IPS-NIHi7 (cell line): ENCODE data around the gene GTSF1L.

ENCODE experiments used
- DNase-seq: peaks from one replicate; pipeline ENCODE4 v3.0.0; 2012; ENCODE audit warnings: mixed read lengths; ENCODE audit errors: extremely low spot score

The GTSF1L gene

DNA sequence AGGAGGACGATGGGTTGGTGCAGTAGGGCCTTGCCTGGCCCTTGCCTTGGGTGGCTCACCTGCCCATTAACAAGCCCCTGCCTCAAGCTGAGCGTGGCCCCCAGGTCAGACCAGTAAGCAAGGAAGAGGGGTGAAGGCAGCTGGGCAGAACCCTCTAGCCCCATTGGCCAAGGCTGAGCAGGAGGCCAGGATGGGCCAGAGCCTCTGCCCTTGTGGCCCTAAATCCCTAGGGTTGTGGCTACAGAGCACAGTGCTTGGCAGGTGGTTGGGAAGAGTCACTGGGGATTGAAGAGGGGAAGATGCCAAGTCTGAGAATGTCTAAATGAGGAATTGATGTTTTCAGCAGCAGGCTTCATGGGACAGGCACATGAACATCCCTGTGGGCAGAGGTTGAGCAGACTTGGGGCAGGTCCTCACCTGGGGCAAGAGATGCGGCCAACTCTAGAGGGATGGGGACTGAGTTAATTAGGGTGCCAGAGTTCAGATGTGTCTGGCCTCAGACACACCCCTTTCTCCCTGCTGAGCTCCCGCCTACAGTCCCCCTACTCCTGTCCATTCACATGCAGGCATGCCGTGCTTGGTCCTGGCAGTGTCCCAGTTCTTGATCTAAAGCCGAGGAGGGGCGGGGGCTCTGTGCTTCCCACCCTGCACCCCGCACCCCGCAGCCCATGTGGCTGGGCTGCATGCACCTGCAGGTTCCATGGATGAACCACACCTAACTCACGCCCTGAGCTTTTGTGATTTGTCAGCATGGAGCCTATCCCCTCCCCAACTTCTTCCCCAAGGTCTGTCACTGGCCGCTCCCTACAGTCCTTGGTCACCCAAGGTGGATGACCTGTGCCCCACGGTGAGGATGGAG lies 9.8 kb downstream of the GTSF1L start:
- DNase-seq = no peak

DNA sequence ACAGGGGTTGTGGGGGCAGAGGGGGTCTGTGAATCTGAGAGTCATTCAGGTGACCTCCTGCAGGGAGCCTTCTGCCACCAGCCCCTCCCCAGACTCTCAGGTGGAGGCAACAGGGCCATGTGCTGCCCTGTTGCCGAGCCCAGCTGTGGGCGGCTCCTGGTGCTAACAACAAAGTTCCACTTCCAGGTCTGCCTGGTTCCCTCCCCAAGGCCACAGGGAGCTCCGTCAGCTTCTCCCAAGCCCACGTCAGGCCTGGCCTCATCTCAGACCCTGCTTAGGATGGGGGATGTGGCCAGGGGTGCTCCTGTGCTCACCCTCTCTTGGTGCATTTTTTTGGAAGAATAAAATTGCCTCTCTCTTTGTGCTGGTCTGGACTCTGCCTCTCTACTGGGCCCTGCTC lies 10.7 kb downstream of the GTSF1L start:
- no peak for DNase-seq

DNA sequence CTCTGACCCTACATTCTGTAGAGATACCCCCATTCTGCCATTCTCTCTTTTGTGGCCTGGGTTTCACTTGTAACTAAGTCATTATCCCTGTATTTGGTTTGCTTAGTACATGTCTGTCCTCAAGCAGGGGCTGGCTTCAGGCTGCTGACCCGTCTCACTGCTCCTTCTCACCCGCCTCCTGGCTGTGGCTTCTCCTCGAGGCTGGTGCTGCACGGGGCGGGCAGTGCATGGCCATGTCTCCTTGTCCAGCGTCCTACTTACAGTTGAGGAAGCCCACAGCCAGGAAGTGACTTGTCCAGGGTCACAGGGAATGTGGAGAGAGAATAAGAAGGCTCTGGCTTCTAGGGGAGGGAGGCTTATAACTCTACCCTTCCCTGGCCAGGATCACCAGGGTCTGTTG lies 11.3 kb downstream of the GTSF1L start:
- no peak for DNase-seq

DNA sequence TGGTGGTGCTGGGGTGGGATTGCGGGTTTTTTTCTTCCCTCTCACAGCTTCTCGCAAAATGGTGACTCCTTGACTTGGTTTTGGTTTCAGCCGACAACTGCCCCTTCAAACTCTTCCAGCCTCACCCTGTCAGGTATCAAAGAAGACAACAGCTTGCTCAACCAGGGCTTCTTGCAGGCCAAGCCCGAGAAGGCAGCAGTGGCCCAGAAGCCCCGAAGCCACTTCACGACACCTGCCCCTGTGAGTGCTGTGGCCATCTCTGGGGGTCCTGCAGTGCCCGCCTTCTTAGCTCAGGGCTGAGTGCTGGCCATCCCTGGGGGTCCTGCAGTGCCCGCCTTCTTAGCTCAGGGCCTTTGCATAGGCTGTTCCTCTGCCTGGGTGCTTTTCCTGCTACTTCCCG lies 11.8 kb downstream of the GTSF1L start:
- no peak for DNase-seq

DNA sequence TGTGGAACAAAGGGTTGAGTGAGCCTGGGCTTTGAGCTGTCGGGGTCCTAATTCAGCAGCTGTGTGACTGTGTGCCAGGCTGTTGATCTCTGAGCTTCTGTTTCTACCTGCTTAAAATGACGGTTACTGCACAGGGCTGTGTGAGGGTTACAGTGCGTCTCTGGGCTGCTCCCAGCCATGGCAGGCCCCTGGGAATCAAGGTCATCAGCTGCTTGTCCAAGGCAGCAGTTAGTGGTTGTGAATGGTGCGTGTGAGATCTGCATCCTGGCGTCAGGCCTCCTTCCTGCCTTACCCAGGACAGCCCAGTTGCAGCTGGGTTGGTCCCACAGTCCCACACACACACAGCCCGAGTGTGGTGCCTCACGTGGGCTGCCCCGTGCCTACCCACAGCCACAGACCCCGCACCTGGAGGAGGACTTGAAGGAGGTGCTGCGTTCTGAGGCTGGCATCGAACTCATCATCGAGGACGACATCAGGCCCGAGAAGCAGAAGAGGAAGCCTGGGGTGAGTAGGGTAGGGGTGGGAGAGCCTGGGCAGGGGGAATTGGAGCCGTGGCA lies 15.6 kb downstream of the GTSF1L start:
- no peak for DNase-seq

DNA sequence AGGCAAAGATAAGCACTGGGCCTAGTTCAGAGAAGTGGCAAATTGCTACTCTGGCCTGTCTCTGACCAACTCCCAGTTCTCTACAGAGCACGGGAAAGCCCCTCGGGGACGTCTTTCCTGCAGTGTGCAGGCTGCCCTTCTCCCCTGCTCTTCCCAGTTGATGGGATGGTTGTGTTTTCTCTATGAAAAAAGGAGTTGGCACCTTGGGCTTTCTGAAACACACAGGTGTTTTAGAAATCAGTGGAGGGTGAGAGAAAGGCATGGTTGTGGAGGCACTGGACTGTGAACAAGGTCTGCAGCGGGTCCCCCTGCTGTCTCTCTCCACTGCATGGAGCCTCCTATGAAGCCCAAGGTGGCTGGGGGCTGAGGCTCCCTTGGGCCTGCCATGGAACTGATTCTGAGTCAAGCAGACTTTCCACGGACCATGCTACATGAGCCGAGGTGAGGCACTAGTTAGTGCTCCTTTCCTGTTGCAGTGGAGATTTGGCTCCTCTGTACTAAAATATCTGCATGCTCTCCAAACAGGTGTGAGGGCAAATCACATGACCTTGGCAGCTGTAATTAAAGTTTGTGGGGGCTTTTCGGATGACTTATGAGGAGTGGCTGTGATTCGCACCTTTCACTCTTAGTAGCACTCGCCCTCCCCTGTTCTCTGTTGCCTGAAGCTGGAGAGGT lies 16.3 kb downstream of the GTSF1L start:
- no peak for DNase-seq

DNA sequence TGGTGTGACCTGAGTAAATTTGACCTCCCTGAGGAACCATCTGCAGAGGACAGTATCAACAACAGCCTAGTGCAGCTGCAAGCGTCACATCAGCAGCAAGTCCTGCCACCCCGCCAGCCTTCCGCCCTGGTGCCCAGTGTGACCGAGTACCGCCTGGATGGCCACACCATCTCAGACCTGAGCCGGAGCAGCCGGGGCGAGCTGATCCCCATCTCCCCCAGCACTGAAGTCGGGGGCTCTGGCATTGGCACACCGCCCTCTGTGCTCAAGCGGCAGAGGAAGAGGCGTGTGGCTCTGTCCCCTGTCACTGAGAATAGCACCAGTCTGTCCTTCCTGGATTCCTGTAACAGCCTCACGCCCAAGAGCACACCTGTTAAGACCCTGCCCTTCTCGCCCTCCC lies 24.3 kb downstream of the GTSF1L start:
- DNase-seq = no peak

DNA sequence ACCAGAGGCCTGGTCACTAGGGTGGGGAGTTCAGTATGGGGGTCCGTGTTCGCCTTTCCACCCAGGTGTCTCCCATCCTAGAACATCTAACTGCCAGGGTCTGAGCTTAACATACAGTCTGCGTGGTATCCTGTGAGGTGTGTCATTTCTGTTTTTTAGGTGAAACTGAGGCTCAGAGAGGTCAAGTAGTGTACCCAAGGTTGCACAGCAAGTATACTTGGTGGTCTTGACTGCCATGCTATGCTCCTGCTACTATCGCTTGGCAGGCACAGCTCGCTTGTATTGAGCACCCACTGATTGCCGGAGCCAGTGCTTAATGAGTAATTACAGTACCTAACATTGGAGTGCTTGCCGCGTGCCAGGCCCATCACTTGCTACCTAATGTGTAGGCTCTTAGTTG lies 26.2 kb downstream of the GTSF1L start:
- no peak for DNase-seq

DNA sequence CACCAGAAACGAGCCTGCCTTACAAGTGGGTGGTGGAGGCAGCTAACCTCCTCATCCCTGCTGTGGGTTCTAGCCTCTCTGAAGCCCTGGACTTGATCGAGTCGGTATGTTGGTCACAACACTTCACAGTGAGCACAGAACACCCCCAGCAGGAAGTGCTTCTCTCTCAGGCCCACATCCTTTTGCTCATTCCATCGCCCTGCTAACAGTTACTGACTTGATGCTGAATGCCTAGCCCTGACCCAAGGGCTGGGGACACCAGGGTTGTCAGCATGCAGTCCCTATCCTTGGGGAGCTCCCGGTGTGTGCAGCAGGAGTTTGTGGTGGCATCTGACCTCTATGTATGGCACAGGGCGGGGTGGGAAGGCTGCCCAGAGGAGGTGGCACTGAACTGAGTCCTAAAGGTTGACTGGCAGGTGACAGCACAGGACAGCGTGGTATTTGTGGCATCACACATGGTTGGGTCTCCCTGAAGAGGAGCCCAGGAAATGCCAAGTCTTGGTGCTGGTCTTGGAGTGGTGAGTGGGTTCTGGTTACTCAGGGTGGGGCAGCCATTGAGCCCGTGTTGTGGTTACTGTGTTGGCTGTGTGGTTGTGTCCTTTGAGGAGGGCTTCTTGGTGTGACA lies 26.7 kb downstream of the GTSF1L start:
- no peak for DNase-seq

DNA sequence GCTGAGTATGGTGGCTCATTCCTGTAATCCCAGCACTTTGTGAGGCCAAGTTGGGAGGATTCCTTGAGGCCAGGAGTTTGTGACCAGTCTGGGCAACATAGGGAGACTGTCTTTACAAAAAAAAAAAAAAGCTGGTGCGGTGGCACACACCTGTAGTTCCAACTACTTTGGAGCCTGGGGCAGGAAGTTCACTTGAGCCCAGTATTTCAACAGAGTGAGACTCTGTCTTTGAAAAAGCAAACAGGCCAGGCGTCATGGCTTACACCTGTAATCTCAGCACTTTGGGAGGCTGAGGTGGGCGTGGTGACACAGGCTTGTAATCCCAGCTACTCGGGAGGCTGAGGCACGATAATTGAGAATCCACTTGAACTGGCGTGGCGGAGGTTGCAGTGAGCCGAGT lies 31.2 kb downstream of the GTSF1L start:
- no peak for DNase-seq

DNA sequence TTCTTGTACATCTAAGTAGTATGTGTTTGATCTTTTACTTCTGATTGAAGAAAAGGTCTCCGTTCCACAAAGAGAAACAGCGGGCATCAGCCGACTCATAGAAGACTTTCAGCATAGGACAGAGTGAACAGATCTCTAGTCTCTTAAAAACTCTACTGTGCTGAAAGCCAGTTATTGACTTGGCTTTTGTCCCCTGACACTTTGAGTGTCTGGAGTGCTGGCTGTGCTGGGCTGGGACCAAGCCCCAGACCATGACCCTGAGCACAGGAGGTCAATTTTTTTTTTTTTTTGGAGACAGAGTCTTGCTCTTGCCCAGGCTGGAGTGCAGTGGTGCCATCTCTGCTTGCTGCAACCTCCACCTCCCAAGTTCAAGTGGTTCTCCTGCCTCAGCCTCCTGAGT lies 32.0 kb downstream of the GTSF1L start:
- DNase-seq = no peak

DNA sequence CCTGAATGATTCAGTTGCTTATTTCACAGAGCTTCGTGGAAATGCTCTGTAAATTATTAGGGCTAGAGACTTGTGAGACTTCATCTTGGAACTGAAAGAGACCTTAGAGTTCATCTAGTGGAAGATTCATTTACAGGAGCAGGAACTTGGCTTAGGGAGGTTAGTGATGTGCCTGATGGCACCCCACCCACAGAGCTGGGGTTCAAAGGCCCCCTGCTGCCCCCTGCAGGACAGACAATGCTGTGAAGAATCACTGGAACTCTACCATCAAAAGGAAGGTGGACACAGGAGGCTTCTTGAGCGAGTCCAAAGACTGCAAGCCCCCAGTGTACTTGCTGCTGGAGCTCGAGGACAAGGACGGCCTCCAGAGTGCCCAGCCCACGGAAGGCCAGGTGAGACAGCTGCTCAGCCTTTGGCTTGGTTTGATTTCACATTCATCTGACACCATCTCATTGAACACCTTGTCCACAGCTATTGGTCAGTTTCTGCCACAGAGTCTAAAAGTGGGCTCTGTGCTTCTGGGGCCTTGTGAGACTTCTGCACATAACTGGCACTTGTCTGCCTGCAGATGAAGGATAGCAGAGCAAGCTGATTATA lies 34.8 kb downstream of the GTSF1L start:
- peak; percentile 81 for DNase-seq

DNA sequence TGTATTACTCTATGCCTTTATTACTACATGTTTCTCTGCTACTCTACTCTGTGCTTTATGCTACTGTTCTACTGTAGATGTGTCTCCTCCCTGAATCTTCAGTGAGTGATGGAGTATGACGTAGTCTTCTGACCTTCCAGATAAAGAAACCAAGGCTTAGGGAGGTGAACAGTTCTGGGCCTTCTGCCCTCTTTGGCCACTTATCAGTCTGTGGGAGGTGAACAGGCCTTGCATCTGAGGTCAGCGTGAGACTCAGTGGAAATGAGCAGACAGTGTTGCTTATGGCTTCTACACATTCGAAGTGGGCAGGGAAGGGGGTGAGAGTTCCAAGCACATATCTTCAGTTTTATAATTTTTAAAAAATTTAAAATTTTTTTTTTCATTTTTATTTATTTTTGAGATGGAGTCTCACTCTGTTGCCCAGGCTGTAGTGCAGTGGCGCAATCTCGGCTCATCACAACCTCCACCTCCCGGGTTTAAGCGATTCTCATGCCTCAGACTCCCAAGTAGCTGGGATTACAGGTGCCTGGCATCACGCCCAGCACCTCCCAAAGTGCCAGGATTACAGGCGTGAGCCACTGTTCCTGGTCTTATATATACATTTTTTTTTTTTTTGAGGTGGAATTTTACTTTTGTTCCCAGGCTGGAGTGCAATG lies 35.7 kb downstream of the GTSF1L start:
- no peak for DNase-seq

DNA sequence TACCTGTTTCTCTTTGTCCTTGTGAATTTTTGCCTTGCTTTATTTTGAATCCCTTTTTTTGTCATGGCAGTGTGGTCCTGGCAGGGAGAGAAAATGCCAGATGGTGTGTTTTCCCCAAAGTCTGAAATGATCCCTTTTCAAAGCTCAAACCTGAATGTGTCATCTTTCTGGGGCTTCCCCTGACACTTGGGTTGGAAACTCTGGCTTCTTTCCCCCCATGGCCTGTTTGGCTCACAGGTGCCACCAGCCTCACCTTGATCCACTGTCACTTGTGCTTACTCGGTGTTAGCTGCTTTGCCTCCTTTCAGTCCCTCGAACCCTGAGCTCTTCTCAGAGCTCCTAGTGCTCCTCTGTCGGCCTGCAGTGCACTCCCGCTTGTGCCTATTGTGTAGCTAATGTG lies 37.6 kb downstream of the GTSF1L start:
- DNase-seq = no peak

DNA sequence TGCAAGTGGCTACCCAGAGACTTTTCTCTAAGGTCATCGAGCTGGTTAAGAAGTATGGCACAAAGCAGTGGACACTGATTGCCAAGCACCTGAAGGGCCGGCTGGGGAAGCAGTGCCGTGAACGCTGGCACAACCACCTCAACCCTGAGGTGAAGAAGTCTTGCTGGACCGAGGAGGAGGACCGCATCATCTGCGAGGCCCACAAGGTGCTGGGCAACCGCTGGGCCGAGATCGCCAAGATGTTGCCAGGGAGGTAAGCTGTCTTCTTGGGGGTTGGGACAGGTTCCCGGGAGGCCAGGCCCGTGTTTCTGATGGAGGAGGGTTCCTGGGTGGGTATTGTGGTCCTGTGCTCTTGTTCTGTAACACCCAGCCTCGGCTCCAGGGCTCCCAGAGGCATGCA lies 40.0 kb downstream of the GTSF1L start:
- no peak for DNase-seq

DNA sequence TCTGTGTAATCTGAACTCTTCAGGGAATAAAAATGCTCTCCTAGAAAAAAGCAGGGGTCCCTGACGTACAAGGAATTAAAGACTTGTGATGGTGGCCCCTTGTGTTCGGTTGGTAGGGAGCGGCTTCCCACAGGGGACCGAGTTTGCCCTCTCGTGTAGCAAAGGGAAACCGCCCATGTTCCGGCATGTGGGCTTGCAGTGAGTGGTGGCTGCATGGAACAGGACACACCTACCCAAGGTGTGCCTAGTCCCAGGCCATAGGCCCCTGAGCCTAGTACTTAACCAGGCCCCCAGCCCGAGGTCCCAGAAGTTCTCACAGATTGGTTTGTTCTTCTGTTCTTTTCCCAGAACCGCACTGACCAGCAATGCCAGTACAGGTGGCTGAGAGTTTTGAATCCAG lies 44.4 kb downstream of the GTSF1L start:
- no peak for DNase-seq

DNA sequence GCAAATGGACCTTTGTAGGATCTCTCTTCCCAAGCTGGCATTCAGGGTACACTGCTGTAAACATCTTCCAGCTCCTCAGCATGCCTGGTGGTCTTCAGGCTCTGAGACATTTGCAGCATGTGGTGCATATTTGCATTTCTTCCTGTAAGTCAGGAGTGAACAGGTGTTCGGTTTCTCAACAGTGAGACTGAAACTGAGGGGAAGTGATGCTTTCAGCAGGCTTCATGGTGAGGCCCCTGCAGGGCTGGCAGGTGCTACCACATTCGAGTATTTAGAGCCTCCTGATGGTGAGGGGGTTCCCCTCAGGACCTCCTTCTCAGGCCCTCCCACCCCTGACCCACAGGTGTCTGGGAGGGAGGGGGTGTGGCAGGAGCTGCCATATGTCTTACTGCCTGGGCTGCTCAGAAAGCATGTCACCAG lies 44.8 kb downstream of the GTSF1L start:
- no peak for DNase-seq

DNA sequence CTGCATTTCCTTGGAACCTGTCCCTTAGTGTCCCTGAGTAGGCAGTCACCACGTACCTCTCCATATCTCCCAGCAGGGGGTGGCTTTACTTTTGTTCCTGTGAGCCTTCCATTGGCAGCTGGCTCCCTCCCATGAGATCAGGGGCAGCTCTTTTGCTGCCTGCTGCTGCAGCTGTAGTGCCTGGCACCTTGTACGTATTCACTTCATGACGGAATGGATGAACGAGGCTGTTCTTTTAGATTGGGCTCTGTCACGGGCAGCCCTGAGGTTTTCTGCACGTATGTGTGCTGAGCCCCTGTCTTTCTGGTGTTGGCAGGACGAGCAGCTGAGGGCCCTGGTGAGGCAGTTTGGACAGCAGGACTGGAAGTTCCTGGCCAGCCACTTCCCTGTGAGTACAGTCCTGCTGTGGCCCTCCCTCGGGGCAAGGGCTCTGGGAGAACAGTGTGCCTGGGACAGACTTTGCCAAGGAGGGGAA lies 45.3 kb downstream of the GTSF1L start:
- no peak for DNase-seq

DNA sequence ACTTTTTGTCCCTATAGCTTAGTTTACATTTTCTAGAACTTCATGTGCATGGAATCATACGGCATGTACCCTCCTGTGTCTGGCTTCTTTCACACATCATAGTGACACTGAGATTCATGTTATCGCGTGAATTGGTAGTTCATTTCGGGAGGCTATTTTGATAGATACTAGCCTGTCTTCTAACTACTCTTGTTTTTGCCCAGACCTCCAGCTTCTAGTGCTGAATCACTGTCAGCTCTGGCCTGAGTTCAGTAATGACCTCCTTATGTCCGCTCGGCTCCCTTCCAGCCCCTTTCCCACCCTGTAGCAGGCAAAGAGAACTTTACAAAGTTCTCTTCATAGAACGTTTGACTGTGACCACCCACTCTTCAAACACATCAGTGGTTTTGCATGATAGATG lies 45.8 kb downstream of the GTSF1L start:
- DNase-seq = no peak

DNA sequence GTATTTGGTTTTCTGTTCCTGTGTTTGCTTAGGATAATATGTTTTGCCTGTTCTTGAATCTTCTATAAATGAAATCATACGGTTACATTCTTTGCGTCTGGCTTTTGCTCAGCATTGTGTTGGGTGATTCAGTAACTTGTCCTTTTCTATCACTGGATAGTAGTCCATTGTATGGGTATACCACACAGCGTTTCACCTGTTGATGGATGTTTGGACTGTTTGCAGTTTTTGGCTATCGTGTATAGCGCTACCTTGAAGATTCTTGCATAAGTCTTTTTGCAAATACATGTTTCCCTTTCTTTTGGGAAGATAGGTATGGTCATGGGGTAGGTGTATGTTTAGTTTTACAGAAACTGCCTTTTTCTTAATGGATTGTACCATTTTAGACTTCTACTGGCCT lies 50.4 kb downstream of the GTSF1L start:
- DNase-seq = no peak
